Measurements from ENCODE around the gene HLA-DRB1.
A peak's percentile ranks its signal among the peaks of the same experiment; 100 is the strongest.
"Not testable (repeated sequence)": the region's sequence is repeated elsewhere in the genome, so short reads cannot be mapped to it uniquely, and the experiment has no call there.

The HLA-DRB1 gene

DNA sequence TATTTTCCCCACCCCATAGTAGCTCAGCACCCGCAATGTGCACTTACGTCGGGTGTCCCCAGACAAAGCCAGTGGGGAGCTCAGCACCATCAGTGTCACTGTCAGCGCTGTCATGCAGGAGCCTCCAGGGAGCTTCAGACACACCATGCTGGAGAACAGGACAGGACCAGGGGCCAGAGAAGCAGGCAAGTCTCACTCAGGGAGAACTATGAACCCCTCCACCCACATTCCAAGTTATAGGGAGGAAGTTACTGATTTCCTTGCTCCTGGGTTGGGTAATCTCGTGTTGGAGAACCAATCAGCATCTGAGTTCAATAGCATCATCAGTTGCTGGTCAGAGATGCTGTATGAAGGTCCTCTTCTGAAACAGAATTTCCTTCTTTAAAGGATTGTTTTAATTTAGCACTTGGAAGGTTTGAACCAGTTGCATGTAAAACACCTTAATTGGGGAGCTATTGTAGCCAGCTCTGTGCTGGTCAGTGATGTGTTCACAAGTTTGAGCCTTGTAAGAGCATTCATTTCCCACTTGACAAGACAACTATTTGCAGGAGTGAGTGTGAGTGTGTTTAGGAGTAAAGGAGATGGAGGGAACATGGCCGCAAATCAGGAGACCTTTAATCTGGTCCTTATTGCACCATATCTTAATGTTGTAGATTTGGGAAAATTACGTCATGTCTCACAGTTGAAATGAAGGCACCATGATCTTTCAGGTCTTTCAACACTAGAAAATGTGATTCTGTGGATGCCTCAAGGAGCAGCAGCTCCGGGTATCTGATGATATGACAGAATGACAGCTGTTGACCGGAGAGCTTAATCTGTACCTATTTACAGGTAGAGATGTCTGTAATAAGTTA is at the start of gene HLA-DRB1:
TSS of gene HLA-DRB1 (minus strand) at position 253 of the 854 bp plus-strand sequence. CDS start at position 147, 106 bp downstream.
- no peak for DNase-seq (ENCODE audit: low spot score)

DNA sequence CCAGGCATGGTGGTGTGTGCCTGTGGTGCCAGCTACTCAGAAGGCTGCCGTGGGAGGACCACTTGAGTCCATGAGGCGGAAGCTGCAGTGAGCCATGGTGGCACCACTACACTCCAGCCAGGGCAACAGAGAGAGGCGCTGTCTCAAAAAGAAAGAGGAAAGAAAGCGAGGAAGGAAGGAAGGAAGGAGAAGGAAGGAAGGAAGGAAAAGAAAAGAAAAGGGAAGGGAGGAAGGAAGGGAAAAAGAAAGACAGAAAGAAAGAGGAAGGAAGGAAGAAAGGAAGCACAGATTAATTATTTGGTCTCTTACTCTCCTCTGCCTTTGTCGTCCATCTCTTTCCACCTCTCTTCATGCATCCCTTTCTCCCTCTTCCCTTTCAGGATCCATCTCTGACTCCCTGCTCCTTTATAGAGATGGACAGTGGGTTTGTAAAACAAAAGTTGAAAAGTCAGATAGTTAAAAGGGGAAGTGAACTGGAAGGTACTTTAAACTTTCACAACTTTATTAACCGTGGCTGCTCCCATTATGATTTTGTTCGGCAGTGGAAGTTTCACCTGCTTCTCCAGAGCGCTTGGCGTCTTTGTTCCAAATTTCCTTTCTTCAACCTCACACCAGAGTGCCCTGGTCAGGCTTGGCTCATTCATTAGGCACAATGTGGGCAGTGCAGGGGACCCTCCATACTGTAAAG is 49.0 kb upstream of the HLA-DRB1 start:
- no peak for DNase-seq (ENCODE audit: low spot score)

DNA sequence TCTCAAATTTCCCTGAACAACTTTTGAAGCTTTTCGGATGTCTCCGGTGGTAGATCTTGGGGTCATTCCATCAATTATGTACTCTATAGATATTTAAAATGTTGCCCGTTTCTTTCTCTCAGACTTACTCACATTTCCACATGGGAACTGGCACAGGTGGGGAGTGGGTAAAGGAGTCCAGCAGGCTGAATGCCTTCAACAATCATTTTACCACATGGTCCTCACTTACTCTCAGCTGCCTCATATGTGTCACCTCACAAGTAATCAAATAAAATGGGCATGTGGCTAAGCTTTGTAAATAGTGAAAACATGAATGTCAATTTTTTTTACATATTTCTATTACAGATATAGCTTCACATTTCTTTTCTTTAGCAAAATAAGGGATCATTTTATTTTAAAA is 48.2 kb upstream of the HLA-DRB1 start:
- DNase-seq (ENCODE audit: low spot score): no peak

DNA sequence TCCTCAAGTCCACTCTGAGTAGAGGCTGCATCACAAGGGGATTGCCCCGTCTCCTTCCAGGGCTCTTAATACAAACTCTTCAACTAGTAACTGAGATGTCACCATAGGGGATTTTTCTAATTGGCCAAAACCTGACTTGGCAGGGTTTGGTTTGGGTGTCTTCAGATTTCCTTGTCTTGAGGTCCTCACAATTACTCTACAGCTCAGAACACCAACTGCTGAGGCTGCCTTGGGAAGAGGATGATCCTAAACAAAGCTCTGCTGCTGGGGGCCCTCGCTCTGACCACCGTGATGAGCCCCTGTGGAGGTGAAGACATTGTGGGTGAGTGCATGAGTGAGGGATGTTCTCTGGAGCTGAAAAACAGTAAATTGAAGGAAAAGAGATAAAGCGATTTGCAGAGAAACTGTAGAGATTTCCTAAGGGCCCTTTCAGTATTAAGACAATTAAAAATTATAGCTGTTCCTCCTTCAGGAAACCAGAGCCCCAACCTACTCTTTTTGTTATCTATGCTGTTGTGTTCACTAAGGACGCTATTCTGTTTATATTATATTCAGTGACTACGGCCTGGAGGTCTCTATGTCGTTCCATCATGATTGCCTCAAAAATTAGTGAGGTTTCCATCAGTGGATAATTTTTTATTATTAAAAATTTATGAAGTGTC is 47.7 kb upstream of the HLA-DRB1 start, which contains the start of gene HLA-DQA1:
TSS of gene HLA-DQA1 (plus strand) at position 188 of the 662 bp plus-strand sequence. CDS start at position 241, 53 bp downstream.
- no peak for DNase-seq (ENCODE audit: low spot score)

DNA sequence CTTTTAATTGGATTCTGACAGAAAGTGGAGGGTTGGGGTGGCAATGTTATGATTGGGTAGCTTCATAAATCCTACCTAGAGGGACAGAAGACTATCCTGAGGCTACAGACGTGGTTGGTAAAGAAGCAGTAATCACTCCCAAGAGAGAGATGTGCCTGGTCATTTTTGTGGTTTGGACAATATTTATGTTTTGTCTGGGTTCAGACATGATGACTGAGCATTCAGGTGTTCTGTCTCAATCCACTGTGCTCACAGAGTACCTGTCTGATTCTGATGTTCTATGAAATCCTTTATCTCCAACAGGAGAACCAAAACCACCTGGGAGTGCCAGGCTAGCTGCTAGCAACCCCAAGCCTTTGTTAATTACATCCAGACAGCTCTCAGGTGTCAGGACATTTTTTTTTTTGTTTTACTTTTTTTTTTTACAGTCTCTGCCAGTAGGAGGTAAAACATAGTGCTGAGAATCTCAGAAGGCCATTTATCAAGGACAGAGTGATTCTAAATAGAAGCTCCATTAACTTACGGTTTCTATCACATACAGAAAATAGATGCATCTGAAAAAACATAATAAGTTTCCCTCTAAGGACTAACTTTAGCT is 46.0 kb upstream of the HLA-DRB1 start:
- DNase-seq (ENCODE audit: low spot score): no peak

DNA sequence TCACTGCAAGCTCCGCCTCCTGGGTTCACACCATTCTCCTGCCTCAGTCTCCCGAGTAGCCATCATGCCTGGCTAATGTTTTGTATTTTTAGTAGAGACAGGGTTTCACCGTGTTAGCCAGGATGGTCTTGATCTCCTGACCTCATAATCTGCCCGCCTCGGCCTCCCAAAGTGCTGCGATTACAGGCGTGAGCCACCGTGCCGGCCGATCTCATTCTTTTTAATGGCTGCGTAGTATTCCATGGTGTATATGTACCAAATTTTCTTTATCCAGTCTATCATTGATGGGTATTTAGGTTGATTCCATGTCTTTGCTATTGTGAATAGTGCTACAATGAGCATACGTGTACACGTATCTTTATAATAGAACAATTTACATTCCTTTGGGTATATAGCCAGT is 40.1 kb upstream of the HLA-DRB1 start:
- DNase-seq (ENCODE audit: low spot score): not testable (repeated sequence)

DNA sequence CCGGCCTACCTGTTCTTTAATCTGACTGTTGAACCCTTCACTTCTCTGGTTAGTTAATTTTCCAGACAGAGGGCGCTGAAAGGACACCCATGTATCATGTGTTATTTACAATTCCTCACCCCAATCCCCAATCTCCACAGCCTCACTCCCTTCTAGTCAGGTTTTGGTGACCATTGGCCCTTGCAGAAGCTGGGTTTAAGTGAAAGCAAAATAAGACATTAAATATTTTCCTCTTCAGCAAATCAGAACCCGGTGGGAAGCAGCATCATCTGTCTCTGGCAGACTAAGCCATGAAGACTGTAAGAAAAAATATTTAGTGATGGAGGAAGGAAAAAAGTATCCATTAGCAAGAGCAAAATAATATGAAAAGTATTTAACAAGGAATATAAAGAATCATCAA is 38.2 kb upstream of the HLA-DRB1 start:
- no peak for DNase-seq (ENCODE audit: low spot score)

DNA sequence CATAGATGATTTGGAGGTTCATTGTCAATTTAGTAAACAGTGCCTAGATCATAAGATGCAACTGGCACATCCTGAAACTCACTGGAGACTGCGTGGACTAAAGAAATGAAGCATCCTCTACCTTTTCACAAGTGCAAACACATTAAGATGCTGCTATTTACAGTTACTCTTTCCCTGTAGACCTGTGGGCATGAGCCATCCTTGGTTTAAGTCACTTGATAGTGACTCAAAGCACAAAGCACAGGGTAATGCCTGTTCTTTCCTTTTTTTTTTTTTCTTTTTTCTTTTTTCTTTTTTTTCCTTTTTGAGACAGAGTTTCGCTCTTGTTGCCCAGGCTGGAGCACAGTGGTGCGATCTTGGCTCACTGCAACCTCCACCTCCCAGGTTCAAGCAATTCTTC is 37.6 kb upstream of the HLA-DRB1 start:
- DNase-seq (ENCODE audit: low spot score): no peak

DNA sequence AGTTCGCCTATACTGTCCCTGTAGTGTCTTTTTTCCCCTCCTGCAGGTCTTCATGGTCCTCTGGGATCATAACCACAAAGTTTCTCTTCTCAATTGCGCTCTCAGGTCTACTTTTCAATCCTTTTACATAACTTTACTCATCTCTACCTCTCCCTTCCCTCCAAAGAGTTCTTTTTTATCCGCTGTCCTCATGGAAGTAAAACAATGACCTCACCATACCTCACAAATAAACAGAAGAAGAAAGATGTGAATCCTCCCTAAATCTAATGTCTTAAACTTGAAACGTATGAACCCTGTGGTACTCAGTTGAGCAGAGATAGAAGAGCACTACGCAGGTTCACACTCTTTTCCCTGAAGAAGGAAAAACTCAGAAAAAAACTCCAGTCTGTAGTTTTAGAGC is 35.5 kb upstream of the HLA-DRB1 start:
- no peak for DNase-seq (ENCODE audit: low spot score)

DNA sequence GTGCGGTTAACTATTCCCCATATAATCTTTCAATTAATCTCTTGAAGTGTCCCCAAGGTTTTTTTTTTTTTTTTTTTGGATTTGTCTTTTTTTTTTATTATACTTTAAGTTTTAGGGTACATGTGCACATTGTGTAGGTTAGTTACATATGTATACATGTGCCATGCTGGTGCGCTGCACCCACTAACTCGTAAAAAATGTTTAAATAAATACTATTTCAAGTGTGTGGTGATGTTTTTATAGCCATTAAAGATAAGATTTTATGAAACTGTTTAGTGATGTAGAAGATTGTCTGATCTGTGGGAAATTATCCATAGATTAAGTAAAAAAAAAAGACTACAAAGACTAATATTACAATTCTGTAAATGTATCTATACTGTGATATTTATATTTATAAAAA is 34.9 kb upstream of the HLA-DRB1 start:
- no peak for DNase-seq (ENCODE audit: low spot score)

DNA sequence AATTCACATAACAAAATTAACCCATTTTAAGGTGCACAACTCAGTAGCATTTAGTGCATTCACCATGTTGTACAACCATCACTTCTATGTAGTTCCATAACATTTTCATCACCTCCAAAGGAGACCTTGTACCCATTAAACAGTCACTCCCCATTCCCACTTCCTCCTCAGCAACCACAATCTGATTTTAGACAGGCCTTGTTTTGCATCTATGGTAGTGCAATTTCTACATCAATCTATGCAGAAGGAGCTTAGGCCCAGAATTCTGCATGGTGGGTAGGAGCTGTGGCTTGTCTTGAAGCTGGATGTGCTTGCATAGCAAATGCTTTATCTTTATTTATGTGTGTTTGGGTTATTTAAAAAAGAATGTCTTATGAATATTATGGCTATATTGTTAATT is 34.0 kb upstream of the HLA-DRB1 start:
- DNase-seq (ENCODE audit: low spot score): no peak

DNA sequence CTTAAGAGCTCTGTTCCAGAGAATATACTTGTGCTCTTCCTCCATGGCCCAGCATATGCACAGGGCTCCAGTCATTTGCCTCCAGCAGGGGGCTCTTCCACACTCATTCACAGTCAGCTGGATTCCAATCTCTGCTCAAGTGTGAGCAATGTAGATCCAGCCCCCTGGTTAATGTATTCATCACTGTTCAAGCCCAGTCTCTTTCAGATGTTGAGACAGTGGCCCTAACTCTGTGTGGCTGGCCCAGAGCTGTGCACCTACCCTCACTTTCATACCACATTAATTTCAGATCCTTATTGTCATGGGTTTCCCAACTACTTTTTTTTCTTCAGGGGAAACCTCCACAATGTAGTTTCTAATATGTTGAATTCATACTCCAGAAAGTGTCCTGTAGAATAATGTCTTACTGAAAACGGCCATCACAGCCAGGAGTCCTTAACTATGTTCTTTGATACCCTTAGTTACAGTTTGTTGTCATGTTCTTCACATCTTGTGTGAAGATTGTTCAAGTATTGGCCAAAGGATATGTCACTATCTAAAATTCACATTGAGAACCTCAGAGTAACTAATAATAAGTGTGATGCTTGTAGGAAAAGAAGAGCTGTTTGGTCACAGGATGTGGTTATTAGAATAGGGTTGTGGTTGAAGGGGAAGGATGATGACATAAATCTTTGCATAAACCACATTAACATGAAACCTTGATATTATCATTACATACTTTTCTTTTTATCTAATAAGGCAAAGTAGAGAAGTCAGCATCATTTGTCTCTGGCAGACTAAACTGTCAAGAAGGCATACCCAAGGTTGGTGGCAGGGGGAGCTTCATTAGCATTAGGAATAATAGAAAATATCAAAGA is 33.1 kb upstream of the HLA-DRB1 start:
- no peak for DNase-seq (ENCODE audit: low spot score)

DNA sequence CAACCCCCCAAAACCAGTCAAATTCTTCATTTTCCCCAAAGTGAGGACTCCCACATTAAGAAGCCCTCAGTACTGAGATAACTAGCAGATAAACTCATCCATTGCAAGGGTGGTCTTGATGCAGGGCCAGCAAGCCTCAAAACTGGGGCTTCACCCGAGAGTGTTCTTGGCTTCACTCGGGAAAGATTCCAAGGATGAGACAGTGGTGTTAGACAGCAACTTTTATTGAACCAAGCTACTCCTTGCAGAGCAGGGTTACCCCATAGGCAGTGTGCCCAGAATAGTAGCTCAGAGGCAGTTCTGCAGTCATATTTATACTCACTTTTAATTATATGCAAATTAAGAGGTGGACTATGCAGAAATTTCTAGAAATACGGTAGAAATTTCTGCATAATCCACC is 31.7 kb upstream of the HLA-DRB1 start:
- DNase-seq (ENCODE audit: low spot score): no peak

DNA sequence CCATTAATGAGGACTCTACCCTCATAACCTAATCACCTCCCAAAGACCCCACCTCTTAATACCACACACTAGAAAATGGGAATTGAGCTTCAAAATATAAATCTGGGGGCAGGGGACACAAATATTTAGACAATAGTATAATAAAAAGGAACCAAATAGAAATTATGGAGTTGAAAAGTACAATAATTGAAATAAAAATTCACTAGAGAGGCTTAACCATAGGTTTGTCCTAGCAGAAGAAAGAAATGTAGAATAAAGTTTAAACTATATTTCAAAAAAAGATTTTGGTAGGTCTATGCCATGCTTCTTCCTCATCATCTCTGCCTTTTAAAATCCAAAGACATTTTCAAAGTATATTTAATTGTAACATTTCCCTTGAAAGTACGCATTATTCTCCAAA is 28.1 kb upstream of the HLA-DRB1 start:
- no peak for DNase-seq (ENCODE audit: low spot score)

DNA sequence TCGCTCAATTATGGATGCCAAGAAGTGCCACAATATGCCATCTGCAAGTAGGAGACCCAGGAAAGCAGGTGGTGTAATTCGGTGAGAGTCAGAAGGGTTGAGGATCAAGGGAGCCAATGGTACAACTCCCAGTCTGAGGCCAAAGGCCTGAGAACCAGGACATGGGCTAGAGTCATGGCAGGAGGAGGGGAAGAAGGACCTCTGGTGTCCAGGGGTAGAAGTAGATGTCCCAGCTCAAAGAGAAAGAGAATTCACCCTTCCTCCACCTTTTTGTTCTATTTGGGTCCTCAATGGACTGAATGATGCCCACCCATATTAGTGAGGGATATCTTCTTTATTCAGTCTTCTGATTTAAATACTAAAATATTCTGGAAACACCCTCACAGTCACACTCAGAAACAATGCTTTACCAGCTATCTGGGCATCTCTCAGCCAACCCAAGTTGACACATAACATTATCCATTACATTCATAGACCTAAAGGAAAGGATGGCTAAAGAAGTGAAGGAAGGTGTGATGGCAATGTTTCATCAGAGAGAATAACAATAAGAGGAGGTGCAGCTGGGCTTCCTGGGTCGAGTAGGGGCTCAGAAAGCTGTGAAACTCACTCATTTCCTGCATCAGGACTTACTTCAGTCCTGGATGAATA is 26.4 kb upstream of the HLA-DRB1 start:
- DNase-seq (ENCODE audit: low spot score): no peak

DNA sequence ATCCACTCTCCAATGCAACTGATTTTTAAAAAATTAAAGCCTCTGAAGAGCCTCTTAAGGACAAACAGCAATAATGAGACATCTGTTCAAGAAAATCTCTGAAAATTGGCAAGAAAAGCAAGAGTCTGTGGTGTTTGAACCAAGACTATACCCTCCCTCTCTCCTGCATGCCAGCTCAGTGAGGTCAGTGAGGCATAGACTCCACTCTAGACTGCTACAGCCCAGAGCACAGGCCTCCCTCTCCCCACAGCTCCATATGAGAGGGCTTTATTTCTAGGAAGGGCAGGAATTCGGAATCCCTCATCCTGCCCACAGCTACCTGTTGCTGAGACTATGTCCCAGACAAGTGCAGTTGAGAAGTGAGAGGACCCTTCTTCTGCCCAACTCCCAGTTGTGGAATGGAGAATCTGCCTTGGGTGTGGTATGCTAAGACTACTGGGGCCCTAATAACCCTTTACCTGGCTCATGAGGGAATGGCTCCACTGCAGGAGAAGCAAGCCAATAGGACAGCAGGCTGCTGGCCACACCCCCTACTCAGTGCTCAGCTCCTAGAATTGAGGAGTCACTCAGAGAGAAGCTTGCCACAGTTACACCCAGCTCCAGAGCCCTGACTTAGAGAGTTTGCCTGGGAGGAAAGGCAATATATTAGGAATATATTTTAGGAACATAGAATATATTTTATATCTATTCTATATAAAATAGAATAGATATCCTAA is 24.9 kb upstream of the HLA-DRB1 start:
- DNase-seq (ENCODE audit: low spot score): no peak

DNA sequence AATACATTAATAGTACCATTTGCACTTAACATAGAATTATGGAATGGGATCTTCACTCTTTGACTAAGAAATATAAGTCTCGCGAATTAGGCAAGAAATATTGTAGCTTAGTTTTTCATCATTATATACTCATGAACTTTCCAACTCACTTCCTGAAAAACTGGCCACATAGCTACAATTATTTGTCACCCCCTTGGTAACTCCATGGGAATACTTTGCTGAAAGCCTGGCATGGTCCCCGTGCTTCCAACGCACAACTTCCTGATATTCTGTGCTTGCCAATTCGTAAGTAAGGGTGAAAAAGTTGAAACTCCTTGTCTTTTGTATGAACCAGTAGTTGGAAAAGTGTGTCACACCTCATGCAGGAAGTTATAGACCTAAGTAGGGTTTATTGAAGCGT is 23.8 kb upstream of the HLA-DRB1 start:
- DNase-seq (ENCODE audit: low spot score): no peak

DNA sequence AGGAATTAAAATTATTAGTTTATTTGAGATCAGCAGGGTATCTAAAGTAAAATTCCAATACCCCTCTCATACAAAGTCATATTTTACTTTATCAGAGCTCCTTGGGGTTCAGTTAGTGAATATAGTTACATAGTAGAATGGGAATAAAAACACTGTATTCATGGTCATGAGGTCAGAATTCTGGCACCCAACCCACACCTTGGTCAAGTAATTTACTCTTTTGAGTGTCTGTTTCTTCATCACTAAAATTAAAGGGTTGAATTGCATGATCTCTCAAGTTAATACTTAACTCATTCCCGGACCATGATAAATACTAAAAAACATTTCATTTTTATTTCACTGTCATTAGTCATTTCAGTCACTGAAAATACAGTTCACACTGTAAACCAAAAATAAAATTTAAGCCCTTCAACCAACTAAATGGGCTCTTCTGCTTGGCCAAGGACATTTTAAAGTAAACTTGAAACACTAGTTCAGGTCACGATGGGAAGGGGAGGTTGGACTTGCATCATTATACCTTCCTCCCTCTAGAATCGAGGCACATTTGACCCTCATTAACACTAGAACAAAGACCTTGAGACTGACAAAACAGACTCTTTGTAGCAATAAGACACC is 21.1 kb upstream of the HLA-DRB1 start:
- DNase-seq (ENCODE audit: low spot score): no peak

DNA sequence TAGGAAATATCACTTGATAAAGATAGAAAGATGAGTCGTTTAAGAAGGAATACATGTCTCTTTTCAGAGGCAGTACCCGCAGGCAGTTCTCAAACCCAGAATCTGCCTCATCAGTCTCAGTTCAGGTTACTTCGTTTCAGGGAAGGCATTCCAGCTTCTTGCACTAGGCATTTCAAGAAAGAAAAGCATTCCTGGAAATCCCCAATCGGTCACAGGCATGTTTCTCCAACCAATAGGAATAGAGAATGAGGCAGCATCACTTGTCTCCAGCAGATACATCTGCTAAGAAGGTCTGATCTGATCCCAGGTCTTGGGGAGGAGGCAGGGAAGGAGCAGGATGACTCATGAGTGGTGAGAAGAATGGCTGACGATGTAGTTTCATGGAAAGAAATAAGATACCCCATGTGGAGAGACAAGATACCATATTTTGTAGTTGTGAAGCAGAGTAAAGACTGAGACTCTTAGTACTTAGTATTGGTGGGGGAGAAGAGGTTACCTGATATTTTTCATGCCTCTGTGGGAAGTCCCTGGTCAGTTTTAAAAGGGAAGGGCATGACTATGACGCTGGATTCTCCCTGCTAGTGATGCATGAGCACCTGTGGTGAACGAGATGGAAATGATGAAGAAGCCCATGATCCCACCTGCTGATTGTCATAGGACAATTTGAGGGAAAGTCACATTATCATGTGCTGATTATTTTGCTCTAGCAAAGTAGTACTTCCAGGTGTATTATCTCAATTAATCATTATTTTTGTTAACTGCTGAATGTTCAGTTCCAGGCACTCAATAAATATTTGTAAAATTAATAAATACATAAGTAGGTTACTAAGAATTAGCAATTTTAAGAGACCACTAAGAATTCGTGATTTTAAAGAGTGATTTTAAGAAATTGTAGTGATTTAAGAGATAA is 20.3 kb upstream of the HLA-DRB1 start:
- DNase-seq (ENCODE audit: low spot score): peak; percentile 84
